A549 (cell line): ENCODE data around the gene PRELID3B.

Experiments used
- CEBPB ChIP-seq, 2 experiments: fragments of >200 bp in 1 of 2; sonication (Bioruptor Twin) in 1 of 2; formaldehyde crosslinking in 1 of 2; IDR thresholded peaks; 2 replicates each; pipeline ENCODE4 v1.6.1; 2012 to 2016
- EP300 ChIP-seq, 2 experiments: fragments of >200 bp; sonication (Bioruptor Twin); formaldehyde crosslinking; IDR thresholded peaks; 2 replicates in 1 of 2; 3 replicates in 1 of 2; pipeline ENCODE4 v1.6.1; 2016 to 2017
- ESRRA ChIP-seq: fragments of 150-350 bp; IDR thresholded peaks from 2 replicates; pipeline ENCODE4 v1.6.1; 2014; ENCODE audit warnings: mild to moderate bottlenecking, low read length, borderline replicate concordance
- JUNB ChIP-seq: fragments of >200 bp; sonication (Bioruptor Twin); formaldehyde crosslinking; IDR thresholded peaks from 2 replicates; pipeline ENCODE4 v1.6.1; 2016
- MAFK ChIP-seq: fragments of 450-650 bp; IDR thresholded peaks from 2 replicates; pipeline ENCODE4 v1.6.1; 2014; ENCODE audit not compliant: partially characterized antibody
- POLR2A ChIP-seq: IDR thresholded peaks from 2 replicates; pipeline ENCODE4 v1.6.1; 2012; ENCODE audit warnings: mild to moderate bottlenecking, low read length
- RAD21 ChIP-seq, 2 experiments: fragments of >200 bp in 1 of 2; sonication (Bioruptor Twin) in 1 of 2; formaldehyde crosslinking in 1 of 2; IDR thresholded peaks in 1 of 2; conservative IDR thresholded peaks in 1 of 2; 2 replicates in 1 of 2; 3 replicates in 1 of 2; pipeline ENCODE4 v1.6.1; 2012 to 2018; ENCODE audit warnings: inconsistent platforms in 1 of 2
- RFX5 ChIP-seq: fragments of 450-650 bp; IDR thresholded peaks from 2 replicates; pipeline ENCODE4 v1.7.1; 2014; ENCODE audit warnings: antibody characterized with exemption, mild to moderate bottlenecking, moderate library complexity
- TF ChIP-seq, protein P1 (sequence below): fragments of >200 bp; sonication (Bioruptor Twin); formaldehyde crosslinking; IDR thresholded peaks from 3 replicates; pipeline ENCODE4 v1.5.1; 2016
- TF ChIP-seq, protein P2 (sequence below): fragments of 450-650 bp; IDR thresholded peaks from 2 replicates; pipeline ENCODE4 v1.6.1; 2014; ENCODE audit warnings: antibody characterized with exemption
- TF ChIP-seq, protein P3 (sequence below): IDR thresholded peaks from 2 replicates; pipeline ENCODE4 v1.6.1; 2012; ENCODE audit warnings: low read depth, borderline replicate concordance

GRCh38 chr20:58986286-58986967 is 56.2 kb downstream of the PRELID3B start:
- TF ChIP-seq EP300 (IDR thresholded peaks at IDR 0.05) (no peak), ESRRA (no peak), RFX5 (no peak), MAFK (no peak), POLR2A (no peak), JUNB (no peak), RAD21 (conservative IDR thresholded peaks at IDR 0.05 in 1 of 2, IDR thresholded peaks at IDR 0.05 in 1 of 2) (no peak), CEBPB (IDR thresholded peaks at IDR 0.05) (no peak)
- TF ChIP-seq, protein P1, sequence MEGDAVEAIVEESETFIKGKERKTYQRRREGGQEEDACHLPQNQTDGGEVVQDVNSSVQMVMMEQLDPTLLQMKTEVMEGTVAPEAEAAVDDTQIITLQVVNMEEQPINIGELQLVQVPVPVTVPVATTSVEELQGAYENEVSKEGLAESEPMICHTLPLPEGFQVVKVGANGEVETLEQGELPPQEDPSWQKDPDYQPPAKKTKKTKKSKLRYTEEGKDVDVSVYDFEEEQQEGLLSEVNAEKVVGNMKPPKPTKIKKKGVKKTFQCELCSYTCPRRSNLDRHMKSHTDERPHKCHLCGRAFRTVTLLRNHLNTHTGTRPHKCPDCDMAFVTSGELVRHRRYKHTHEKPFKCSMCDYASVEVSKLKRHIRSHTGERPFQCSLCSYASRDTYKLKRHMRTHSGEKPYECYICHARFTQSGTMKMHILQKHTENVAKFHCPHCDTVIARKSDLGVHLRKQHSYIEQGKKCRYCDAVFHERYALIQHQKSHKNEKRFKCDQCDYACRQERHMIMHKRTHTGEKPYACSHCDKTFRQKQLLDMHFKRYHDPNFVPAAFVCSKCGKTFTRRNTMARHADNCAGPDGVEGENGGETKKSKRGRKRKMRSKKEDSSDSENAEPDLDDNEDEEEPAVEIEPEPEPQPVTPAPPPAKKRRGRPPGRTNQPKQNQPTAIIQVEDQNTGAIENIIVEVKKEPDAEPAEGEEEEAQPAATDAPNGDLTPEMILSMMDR = no peak
- TF ChIP-seq, protein P2, sequence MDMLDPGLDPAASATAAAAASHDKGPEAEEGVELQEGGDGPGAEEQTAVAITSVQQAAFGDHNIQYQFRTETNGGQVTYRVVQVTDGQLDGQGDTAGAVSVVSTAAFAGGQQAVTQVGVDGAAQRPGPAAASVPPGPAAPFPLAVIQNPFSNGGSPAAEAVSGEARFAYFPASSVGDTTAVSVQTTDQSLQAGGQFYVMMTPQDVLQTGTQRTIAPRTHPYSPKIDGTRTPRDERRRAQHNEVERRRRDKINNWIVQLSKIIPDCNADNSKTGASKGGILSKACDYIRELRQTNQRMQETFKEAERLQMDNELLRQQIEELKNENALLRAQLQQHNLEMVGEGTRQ = no peak
- TF ChIP-seq, protein P3, sequence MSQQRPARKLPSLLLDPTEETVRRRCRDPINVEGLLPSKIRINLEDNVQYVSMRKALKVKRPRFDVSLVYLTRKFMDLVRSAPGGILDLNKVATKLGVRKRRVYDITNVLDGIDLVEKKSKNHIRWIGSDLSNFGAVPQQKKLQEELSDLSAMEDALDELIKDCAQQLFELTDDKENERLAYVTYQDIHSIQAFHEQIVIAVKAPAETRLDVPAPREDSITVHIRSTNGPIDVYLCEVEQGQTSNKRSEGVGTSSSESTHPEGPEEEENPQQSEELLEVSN = no peak
